Measurements from ENCODE around the gene SZT2.

Gene SZT2

GRCh38 chr1:43348809-43349593 lies 40.7 kb upstream of the SZT2 start:
- no peak overlapping the region for H3K4me3 ChIP-seq (ENCODE audit: low read depth, low read length)
- TF ChIP-seq CTCF (IDR thresholded peaks at IDR 0.05; ENCODE audit: borderline replicate concordance, insufficient read depth, low read depth, low read length) = no peak

- no peak overlapping the region for H3K4me3 ChIP-seq (ENCODE audit: low read depth, low read length)
- no peak for TF ChIP-seq CTCF (IDR thresholded peaks at IDR 0.05; ENCODE audit: borderline replicate concordance, insufficient read depth, low read depth, low read length)
These were observed 39.9 kb upstream of the SZT2 start for GRCh38 chr1:43349594-43350306.

GRCh38 chr1:43350976-43351375 lies 38.7 kb upstream of the SZT2 start:
- TF ChIP-seq CTCF (IDR thresholded peaks at IDR 0.05; ENCODE audit: borderline replicate concordance, insufficient read depth, low read depth, low read length) = no peak
- H3K4me3 ChIP-seq (ENCODE audit: low read depth, low read length) = no peak overlapping the region

GRCh38 chr1:43351421-43352350 lies 38.0 kb upstream of the SZT2 start:
- TF ChIP-seq CTCF (IDR thresholded peaks at IDR 0.05; ENCODE audit: borderline replicate concordance, insufficient read depth, low read depth, low read length) = no peak
- H3K4me3 ChIP-seq (ENCODE audit: low read depth, low read length) = no peak overlapping the region

- TF ChIP-seq CTCF (IDR thresholded peaks at IDR 0.05; ENCODE audit: borderline replicate concordance, insufficient read depth, low read depth, low read length) = no peak
- H3K4me3 ChIP-seq (ENCODE audit: low read depth, low read length) = no peak overlapping the region
These were observed 37.4 kb upstream of the SZT2 start for GRCh38 chr1:43352351-43352705.

- no peak for TF ChIP-seq CTCF (IDR thresholded peaks at IDR 0.05; ENCODE audit: borderline replicate concordance, insufficient read depth, low read depth, low read length)
- no peak overlapping the region for H3K4me3 ChIP-seq (ENCODE audit: low read depth, low read length)
These were observed 36.8 kb upstream of the SZT2 start for GRCh38 chr1:43352881-43353280.

Data from GM12875 (cell line).